ENCODE measurements around the gene NME8. TPM values are rescaled to one million over a fixed set of nuclear protein-coding genes. Genes with fewer than 3 reads are reported as not detected.

The NME8 gene
- total RNA-seq, 4 donors from 2014 or later: not detected

DNA sequence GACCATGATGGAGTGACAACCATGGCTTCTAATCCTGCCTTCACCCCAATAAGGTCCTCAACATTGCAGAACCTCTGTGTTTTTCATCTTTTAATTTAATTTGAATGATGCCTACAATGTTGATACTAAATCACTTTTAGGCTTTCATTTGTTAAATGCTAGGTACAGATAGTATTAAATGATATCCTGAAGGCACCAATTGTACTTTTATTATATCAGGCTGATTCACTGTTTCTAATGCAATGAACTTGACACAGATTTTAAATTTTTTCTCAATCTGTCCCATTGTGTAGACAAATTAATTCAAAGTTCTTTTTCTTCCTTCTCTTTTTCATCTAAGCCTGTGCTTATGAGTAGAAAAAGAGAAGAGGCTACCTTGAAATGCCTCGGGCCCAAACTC, 77.2 kb downstream of the NME8 start:
- Histone ChIP-seq H3K27me3 (no peaks in the 10 kb centered on the region), H3K4me1 (no peaks in the 10 kb centered on the region), H3K36me3 (no peaks in the 10 kb centered on the region), H3K27ac (no peak overlapping the region), H3K9me3 (no peaks in the 10 kb centered on the region), H3K4me3 (no peak overlapping the region)
- TF ChIP-seq, protein P1, sequence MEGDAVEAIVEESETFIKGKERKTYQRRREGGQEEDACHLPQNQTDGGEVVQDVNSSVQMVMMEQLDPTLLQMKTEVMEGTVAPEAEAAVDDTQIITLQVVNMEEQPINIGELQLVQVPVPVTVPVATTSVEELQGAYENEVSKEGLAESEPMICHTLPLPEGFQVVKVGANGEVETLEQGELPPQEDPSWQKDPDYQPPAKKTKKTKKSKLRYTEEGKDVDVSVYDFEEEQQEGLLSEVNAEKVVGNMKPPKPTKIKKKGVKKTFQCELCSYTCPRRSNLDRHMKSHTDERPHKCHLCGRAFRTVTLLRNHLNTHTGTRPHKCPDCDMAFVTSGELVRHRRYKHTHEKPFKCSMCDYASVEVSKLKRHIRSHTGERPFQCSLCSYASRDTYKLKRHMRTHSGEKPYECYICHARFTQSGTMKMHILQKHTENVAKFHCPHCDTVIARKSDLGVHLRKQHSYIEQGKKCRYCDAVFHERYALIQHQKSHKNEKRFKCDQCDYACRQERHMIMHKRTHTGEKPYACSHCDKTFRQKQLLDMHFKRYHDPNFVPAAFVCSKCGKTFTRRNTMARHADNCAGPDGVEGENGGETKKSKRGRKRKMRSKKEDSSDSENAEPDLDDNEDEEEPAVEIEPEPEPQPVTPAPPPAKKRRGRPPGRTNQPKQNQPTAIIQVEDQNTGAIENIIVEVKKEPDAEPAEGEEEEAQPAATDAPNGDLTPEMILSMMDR (IDR thresholded peaks at IDR 0.05): no peak
- TF ChIP-seq POLR2A (IDR thresholded peaks at IDR 0.05): no peak
- intact Hi-C loops (cut with DNase I; ENCODE audit: low total_unique reads): no loop called here
- DNase-seq: no peak

DNA sequence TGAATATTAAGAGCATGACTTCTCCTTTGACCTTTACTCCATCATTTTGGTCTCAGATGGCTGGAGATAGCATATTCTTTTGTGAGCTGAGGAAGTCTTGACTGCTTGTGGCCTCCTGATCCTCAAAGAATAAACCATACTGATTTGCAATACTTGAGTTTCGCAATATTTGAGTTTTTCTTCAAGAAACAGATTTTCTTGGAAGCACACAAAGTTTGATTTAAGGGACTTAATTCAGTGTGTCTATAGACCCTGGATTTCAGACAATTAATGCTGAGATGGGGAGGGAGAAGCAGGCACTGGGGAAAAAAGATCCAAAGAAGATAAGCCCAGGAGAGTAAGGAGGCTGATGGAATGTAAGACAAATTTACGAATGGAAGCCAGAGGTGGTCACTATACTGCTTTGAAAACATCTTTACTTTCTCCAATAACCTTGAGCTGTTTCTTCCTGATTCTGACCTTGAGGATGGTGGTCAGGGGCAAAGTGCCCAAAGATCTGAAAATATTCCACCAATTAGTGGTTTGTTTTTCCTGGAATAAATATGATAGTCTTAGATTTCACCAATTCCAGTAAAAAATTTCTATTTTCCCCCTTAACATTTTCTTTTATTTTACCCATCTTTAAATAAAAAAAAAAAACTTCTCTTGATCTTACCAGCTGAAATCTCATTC, 79.5 kb downstream of the NME8 start:
- TF ChIP-seq POLR2A (IDR thresholded peaks at IDR 0.05): no peak
- TF ChIP-seq, protein P1 (IDR thresholded peaks at IDR 0.05): no peak
- H3K27me3 ChIP-seq: no peaks in the 10 kb centered on the region
- H3K27ac ChIP-seq: no peak overlapping the region
- intact Hi-C loops (cut with DNase I; ENCODE audit: low total_unique reads): no loop called here
- H3K9me3 ChIP-seq: no peaks in the 10 kb centered on the region
- H3K4me1 ChIP-seq: no peaks in the 10 kb centered on the region
- H3K36me3 ChIP-seq: no peaks in the 10 kb centered on the region
- no peak overlapping the region for H3K4me3 ChIP-seq
- no peak for DNase-seq

DNA sequence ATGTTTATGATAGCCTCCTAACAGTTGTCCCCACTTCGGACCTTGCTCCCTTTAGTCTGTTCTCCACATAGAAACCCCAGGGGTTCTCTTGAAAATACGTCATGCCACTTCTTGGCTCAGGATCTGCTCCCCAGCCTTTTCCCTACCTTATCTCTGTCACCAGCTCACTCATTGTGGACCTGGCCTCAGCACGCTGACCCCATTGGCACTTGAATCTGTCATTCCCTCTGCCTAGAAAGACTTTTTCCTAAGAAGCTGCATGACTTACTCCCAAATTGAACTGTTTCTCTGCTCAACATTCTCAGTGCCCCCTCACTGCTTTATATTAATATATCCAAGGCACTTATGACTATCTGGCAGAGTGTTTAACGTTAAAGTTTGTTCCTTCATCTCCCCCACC, 80.5 kb downstream of the NME8 start:
- Histone ChIP-seq H3K9me3 (no peaks in the 10 kb centered on the region), H3K27me3 (no peaks in the 10 kb centered on the region), H3K4me3 (no peak overlapping the region), H3K4me1 (no peaks in the 10 kb centered on the region), H3K36me3 (no peaks in the 10 kb centered on the region), H3K27ac (no peak overlapping the region)
- intact Hi-C loops (cut with DNase I; ENCODE audit: low total_unique reads): no loop called here
- TF ChIP-seq POLR2A (IDR thresholded peaks at IDR 0.05): no peak
- TF ChIP-seq, protein P1 (IDR thresholded peaks at IDR 0.05): no peak
- no peak for DNase-seq

DNA sequence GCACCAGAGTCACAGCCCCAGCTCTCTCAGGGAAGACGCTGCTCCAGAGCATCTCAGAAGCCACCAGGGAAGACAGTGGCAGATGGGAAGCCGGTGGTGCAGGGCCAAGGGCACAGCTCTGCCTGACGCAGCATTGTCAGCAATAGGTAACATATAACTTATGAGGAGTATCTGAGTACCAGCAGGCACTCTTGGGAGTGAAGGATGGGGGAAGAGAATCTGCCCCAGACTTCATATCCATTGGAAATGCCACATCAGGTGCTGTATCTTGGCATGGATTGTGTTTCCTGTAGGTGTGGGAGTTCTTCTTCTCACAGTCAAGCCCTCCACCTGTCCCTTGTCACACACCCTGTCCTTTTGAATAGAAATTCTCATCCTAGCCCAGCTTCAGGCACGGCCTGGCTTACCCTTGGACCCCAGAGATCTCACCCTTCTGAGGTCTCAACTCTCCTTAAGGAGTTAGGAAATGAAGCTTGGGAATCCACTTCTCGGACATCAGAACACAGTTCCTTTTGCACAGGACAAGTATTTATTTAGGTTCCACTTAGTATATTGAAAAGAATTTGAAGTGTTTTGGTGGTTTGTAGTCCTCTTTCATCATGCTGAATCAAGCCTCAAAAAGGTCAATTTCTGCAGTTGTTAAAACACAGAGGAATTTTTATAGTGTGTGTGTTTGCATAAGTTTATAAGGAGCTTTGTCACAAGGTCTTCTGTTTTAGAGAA, 82.0 kb downstream of the NME8 start:
- no peaks in the 10 kb centered on the region for H3K27me3 ChIP-seq
- H3K4me1 ChIP-seq: no peaks in the 10 kb centered on the region
- H3K4me3 ChIP-seq: no peak overlapping the region
- TF ChIP-seq POLR2A (IDR thresholded peaks at IDR 0.05): no peak
- TF ChIP-seq, protein P1 (IDR thresholded peaks at IDR 0.05): no peak
- no peak for DNase-seq
- H3K9me3 ChIP-seq: no peaks in the 10 kb centered on the region
- no peaks in the 10 kb centered on the region for H3K36me3 ChIP-seq
- intact Hi-C loops (cut with DNase I; ENCODE audit: low total_unique reads): no loop called here
- no peak overlapping the region for H3K27ac ChIP-seq

DNA sequence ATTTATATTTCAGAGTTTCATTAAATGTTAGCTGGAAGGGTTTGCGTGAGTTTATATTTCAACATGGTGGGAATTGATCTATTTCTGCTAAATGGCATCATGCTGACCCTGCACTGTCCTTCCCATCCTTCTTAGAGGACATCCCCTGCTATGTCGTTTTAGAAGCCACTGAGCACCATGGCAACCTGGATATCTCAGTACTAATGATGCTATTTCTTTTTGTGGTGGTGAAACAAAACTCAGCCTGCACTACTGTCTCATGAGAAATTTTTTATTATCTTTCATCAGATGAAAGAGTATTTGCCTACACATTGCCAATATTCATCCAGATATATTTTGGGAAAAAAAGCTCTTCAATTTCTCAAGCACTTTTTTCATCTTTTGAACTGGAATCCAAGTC, 84.1 kb downstream of the NME8 start:
- Histone ChIP-seq H3K9me3 (peaks cover 0 to 2% of the 10 kb centered on the region in 2 donors), H3K36me3 (no peaks in the 10 kb centered on the region), H3K27ac (no peak overlapping the region), H3K27me3 (no peaks in the 10 kb centered on the region), H3K4me1 (no peaks in the 10 kb centered on the region), H3K4me3 (no peak overlapping the region)
- intact Hi-C loops (cut with DNase I; ENCODE audit: low total_unique reads): no loop called here
- TF ChIP-seq, protein P1 (IDR thresholded peaks at IDR 0.05): no peak
- no peak for TF ChIP-seq POLR2A (IDR thresholded peaks at IDR 0.05)
- DNase-seq: no peak

All from uterus (tissue), 4 donors.